GM20000 (cell line): ENCODE results near the gene CBL.
A peak's percentile ranks its signal among the peaks of the same experiment; 100 is the strongest.

Experiments
- DNase-seq: peaks from one replicate; pipeline ENCODE4 v3.0.0; 2012; ENCODE audit warnings: low spot score
- TF ChIP-seq, protein P1 (sequence below): IDR thresholded peaks from 2 replicates; pipeline ENCODE4 v1.5.1; 2012; ENCODE audit warnings: mild to moderate bottlenecking, control low read depth; ENCODE audit errors: extremely low read depth, missing control alignments

CBL gene

DNA sequence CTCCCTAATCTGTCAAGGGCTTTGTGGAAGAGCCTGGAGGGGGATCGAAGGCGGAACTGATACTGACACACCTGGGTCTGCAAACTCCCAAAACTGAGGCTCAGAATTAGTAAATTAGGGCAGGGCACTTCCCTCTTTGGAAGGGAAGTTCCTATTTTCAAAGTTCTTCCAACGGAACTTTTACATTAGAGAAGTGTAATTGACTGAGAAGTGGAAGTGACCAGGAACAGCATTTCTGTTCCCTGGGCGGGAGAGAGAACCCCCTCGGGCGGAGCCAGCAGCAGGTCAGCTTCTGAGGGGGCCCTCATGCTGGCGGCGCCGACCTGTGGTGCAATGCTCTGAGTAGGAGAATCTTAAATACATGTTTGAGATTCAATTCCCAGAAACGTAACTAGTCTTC is 1.1 kb upstream of the CBL start:
- TF ChIP-seq, protein P1, sequence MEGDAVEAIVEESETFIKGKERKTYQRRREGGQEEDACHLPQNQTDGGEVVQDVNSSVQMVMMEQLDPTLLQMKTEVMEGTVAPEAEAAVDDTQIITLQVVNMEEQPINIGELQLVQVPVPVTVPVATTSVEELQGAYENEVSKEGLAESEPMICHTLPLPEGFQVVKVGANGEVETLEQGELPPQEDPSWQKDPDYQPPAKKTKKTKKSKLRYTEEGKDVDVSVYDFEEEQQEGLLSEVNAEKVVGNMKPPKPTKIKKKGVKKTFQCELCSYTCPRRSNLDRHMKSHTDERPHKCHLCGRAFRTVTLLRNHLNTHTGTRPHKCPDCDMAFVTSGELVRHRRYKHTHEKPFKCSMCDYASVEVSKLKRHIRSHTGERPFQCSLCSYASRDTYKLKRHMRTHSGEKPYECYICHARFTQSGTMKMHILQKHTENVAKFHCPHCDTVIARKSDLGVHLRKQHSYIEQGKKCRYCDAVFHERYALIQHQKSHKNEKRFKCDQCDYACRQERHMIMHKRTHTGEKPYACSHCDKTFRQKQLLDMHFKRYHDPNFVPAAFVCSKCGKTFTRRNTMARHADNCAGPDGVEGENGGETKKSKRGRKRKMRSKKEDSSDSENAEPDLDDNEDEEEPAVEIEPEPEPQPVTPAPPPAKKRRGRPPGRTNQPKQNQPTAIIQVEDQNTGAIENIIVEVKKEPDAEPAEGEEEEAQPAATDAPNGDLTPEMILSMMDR: no peak
- DNase-seq: peak; percentile 25

DNA sequence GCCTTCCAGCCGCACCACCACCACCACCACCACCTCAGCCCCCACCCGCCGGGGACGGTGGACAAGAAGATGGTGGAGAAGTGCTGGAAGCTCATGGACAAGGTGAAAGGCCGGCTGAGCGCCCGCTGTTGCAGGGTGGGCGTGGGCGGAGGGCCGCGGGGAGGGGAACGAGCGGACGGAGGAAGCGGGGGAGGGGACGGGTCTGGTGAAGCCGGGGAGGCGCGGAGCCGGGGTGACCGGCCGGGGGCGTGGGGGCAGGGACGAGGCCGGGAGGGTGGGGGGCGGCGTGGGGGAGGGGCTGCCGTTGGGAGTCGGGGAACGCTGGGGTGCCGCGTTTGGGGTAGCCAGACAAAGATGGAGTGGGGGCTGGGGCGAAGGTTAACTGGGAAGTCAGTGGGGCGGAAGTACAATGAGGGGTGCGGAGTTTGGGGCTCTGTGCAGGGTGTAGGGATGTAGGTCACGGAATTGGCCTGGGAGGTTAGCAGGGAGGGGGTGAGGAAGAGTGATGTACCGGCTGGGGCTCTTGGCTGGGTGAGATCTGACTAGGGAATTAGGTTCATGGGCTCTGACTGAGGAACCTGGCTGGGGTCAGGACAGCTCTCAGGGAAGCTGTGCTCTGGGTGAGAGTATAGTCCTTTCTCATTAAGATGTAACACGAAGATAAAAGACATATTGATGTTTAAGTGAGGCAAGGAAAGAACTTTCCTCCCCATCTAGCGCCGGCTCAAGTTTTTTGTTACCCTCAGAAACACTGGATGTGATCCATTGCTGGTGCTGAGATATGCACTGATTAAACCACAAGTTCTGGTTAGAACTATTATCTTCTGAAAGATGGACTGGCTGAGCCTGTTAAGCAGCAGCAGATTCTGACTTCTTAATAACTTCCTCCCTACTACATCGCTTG is 624 bp downstream of the CBL start:
- DNase-seq: peak; percentile 86
- TF ChIP-seq, protein P1: no peak

DNA sequence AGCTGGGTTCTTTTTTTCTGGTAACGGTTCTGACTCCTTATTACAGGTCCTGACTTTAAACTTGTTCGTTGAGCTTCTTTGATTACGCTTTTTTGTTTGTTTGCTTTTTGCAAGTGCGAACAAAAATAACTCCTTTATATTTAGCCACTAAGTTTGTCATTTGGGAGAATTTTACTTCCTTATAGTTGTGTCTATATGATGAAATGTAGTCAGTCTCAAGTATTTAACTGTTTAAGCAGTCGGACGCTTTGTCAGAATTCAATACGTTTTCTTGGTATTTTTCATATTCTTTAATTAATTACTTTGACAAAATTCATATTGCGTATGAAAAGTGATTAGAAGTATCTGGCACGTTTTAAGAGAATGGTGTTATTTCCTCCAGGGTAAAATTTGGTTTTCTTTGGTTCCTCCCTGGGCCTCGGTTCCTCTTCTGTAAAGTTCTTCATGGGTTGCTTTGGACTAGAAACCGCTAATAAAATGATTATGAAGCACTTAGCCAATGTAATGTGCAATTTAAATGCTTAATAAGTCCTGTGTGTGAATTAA is 1.3 kb downstream of the CBL start:
- no peak for DNase-seq
- TF ChIP-seq, protein P1: no peak

DNA sequence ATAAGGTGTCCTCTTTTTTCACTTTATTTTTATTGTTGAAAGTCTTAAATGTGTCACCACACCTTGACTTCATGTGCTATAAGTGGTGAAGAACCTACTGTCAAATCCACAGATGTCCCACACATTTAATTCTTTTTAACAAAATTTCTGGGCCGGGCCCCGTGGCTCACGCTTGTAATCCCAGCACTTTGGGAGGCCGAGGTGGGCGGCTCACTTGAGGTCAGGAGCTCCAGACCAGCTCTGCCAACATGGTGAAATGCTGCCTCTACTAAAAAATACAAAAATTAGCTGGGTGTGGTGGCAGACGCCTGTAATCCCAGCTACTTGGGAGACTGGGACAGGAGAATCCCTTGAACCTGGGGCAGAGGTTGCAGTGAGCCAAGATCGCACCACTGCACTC is 3.0 kb downstream of the CBL start:
- DNase-seq: no peak
- TF ChIP-seq, protein P1: no peak

DNA sequence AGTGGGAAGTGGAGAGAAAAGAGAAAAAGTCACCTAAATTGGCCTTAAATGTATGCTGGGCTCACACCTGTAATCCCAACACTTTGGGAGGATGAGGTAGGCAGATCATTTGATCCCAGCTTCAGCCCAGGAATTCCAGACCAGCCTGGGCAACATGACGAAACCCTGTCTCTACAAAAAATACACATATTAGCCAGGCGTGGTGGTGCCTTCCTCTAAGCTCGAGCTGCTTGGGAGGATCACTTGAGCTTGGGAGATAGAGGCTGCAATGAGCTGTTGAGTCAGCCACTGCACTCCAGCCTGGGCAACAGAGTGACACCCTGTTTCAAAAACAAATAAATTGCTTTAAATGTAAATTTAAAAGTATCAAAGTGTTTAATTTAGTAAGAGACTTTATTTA is 3.9 kb downstream of the CBL start:
- TF ChIP-seq, protein P1: no peak
- DNase-seq: no peak

DNA sequence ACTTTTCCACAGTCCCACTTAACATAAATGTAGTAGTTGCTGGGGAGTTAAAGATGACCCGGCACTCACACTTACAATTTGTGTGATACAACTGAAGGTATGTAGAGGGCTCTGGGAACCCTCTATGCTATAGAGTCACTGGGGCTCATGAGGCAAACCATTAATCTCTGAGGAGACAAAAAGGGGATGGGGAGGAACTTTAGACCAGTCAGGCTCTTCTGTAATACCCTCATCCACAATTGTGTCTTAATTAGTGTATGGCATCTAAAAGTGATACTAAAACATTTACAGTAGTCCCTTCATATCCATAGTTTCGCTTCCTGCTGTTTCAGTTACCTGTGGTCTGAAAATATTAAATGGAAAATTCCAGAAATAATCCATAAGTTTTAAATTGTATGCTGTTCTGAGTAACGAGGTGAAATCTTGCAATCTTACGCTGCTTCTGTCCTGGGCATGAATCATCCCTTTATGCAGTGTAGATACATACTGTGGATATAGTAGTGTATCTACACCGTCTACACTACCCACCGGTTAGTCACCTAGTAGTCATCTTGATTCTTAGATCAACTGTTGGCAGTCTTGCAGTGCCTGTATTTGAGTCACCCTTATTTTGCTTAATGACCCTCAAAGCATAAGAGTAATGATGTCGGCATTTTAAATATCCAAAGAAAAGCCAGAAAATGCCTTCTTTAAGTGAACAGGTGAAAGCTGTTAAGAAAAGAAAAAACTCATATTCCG is 12.2 kb downstream of the CBL start:
- no peak for DNase-seq
- TF ChIP-seq, protein P1: no peak

DNA sequence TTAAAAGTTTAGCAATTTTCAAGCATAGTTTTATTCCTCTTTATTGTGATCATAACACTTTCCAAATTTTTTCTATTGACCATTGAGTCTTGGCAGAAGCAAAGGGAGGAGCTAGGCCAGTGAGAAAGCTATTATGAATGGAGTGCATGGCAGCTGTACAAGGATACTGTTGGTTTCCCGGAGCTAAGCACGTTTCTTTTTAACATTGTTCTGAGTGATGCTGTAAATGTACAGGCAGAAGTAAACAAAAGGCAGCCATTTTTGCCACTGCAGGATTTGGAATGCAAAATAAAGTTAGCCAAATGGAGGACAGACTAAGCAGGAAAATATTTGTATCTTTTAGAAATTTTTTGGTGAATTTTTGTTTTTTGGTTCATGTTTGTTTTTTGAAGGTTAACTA is 16.2 kb downstream of the CBL start:
- TF ChIP-seq, protein P1: no peak
- no peak for DNase-seq
